Measurements from ENCODE around the gene SCAMP4. TPM values are rescaled to one million over a fixed set of nuclear protein-coding genes. Genes with fewer than 3 reads are reported as not detected.

The SCAMP4 gene
- total RNA-seq, 1 experiment from 2014 or later, result 63.3 TPM

GRCh38 chr19:1918975-1919374, 13.8 kb downstream of the SCAMP4 start:
- TF ChIP-seq SP1 (IDR thresholded peaks at IDR 0.05; ENCODE audit: low read depth) (no peak), ATF3 (IDR thresholded peaks at IDR 0.05) (no peak), MAX (IDR thresholded peaks at IDR 0.05) (no peak), TCF7L2 (IDR thresholded peaks at IDR 0.05; ENCODE audit: borderline replicate concordance, extremely low read depth, insufficient read depth, insufficient read length) (no peak), POLR2AphosphoS5 (IDR thresholded peaks at IDR 0.05; ENCODE audit: low read depth, low read length) (no peak), CEBPB (IDR thresholded peaks at IDR 0.05; ENCODE audit: low read depth) (no peak), JUND (IDR thresholded peaks at IDR 0.05) (no peak), RAD21 (IDR thresholded peaks at IDR 0.05; ENCODE audit: low read depth) (no peak), CTCF (IDR thresholded peaks at IDR 0.05 in 2 of 3, conservative IDR thresholded peaks at IDR 0.05 in 1 of 3; ENCODE audit: borderline replicate concordance in 1 of 3, insufficient read depth in 1 of 3, low read depth in 2 of 3, low read length in 2 of 3) (no peak), POLR2A (IDR thresholded peaks at IDR 0.05; ENCODE audit: borderline replicate concordance, extremely low read depth, insufficient read depth, insufficient read length) (no peak), EGR1 (IDR thresholded peaks at IDR 0.05; ENCODE audit: low read depth) (no peak), REST (IDR thresholded peaks at IDR 0.05; ENCODE audit: low read depth) (no peak), FOSL1 (IDR thresholded peaks at IDR 0.05; ENCODE audit: low read depth) (no peak), SIN3A (IDR thresholded peaks at IDR 0.05; ENCODE audit: low read depth) (no peak), SRF (IDR thresholded peaks at IDR 0.05; ENCODE audit: low read depth) (no peak), EZH2 (IDR thresholded peaks at IDR 0.05) (no peak), ELF1 (IDR thresholded peaks at IDR 0.05; ENCODE audit: borderline replicate concordance, low read depth) (no peak), ZFX (IDR thresholded peaks at IDR 0.05) (no peak), EZH2phosphoT487 (IDR thresholded peaks at IDR 0.05; ENCODE audit: borderline replicate concordance) (no peak), ZNF274 (IDR thresholded peaks at IDR 0.05; ENCODE audit: low read depth, low read length) (no peak)
- ATAC-seq (no peak), DNase-seq (ENCODE audit: low read depth, low spot score) (no peak)
- Histone ChIP-seq H3K79me2 (ENCODE audit: insufficient read depth, low read length) (peaks cover 14% of the 10 kb centered on the region; the same call in 1 of the 2 replicates), H3K27me3 (ENCODE audit: insufficient read depth, low read length) (no peaks in the 10 kb centered on the region), H4K20me1 (ENCODE audit: insufficient read depth) (no peaks in the 10 kb centered on the region), H2AFZ (ENCODE audit: low read depth, low read length, poor library complexity, severe bottlenecking) (no peak overlapping the region), H3K4me3 (replicated peaks in 1 of 2; ENCODE audit: low read depth in 1 of 2, low read length in 2 of 2) (no peak overlapping the region), H3K9ac (ENCODE audit: low read length) (no peak overlapping the region), H3K4me2 (ENCODE audit: low read length) (no peak overlapping the region), H3K9me2 (ENCODE audit: insufficient read depth) (no peaks in the 10 kb centered on the region), H3K36me3 (ENCODE audit: control insufficient read depth in 1 of 2, insufficient read depth in 2 of 2, low read length in 2 of 2) (peaks cover 6% of the 10 kb centered on the region in 2 experiments; a peak in 3 of 4 replicates), H3K9me3 (ENCODE audit: control insufficient read depth in 1 of 2, insufficient read depth in 1 of 2, low read depth in 1 of 2, low read length in 2 of 2) (no peaks in the 10 kb centered on the region), H3K4me1 (ENCODE audit: control insufficient read depth in 1 of 2, insufficient read depth in 2 of 2, low read length in 2 of 2) (no peaks in the 10 kb centered on the region), H3K27ac (ENCODE audit: low read depth, low read length) (no peak overlapping the region)
- intact Hi-C loops (cut with micrococcal nuclease), result no loop called here
- RAD21 ChIA-PET (ENCODE audit: low non-redundant PET in 1 of 2, low total read pairs in 2 of 2, uncharacterized antibody in 2 of 2, unreplicated experiment in 2 of 2), result no interaction called here
- BruUV-seq (replicated peaks), result no TSS peak
- CTCF ChIA-PET, result interaction anchor here (1.4 kb wide), 1 partner anchor 11 kb away, joined by 6 read pairs; no protein-coding TSS in a partner anchor
- POLR2A ChIA-PET, result no interaction called here

Measured in HCT116 (cell line).